ENCODE measurements around the gene STN1. TPM values are rescaled to one million over a fixed set of nuclear protein-coding genes. Genes with fewer than 3 reads are reported as not detected.

STN1 gene
- total and polyA plus RNA-seq, 2 of the 8 experiments (the other 6 are each of a cell fraction or from before 2014, with no cell fraction given) = 10.1 to 12.4 TPM

DNA sequence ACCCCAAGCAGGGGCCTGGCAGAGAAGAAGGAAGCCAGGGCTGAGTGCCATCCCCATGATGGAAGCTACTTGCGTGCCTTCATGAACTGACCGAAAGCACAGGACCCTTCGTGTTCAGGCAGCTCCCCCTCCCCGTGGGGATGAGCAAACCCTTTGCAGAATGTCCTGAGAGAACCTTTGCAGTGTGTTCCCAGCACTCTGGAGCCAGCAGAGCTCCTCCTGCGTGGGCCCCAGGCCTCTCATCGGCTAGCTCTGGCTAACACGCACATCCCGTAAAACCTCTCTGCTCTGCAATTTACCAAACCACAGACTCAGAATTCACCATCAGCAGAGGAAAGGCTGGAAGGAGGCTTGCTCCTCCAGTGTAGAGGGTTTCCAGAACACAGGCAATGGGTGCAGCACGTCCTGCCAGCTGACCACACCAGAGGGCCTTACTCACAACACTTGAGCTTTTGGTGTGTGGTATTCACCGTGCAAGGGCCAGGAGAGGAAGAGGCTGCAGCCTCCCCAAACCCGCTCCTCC is 65.7 kb downstream of the STN1 start:
- peaks cover 4 to 38% (median 31%) of the 10 kb centered on the region in 4 experiments; a peak in 6 of 7 replicates for H3K27me3 ChIP-seq (replicated peaks in 1 of 4; ENCODE audit: control insufficient read depth in 3 of 4, extremely low read depth in 1 of 4, insufficient read depth in 3 of 4, low read length in 3 of 4)
- peaks cover 15% of the 10 kb centered on the region for H3K23me2 ChIP-seq (ENCODE audit: low read depth, low read length)
- H4K5ac ChIP-seq (ENCODE audit: insufficient read length, low read depth, low read length) = no peak overlapping the region
- no peak overlapping the region for H3K27ac ChIP-seq (ENCODE audit: low read depth, low read length)
- no peaks in the 10 kb centered on the region for H3K36me3 ChIP-seq (ENCODE audit: control insufficient read depth in 2 of 4, insufficient read depth in 4 of 4, low read length in 3 of 4)
- no peak for TF ChIP-seq TBP (IDR thresholded peaks at IDR 0.05; ENCODE audit: low read depth, low read length)
- TF ChIP-seq CEBPB (IDR thresholded peaks at IDR 0.05; ENCODE audit: low read depth, low read length) = no peak
- no peak for TF ChIP-seq EP300 (IDR thresholded peaks at IDR 0.05; ENCODE audit: borderline replicate concordance in 1 of 2, low read depth in 2 of 2, low read length in 2 of 2)
- TF ChIP-seq BACH1 (IDR thresholded peaks at IDR 0.05; ENCODE audit: low read length) = no peak
- no peak for TF ChIP-seq MAFK (IDR thresholded peaks at IDR 0.05; ENCODE audit: low read depth, low read length)
- TF ChIP-seq RFX5 (IDR thresholded peaks at IDR 0.05; ENCODE audit: borderline replicate concordance, low read depth, low read length) = no peak
- no peak overlapping the region for H3K9ac ChIP-seq (replicated peaks in 1 of 4; ENCODE audit: extremely low read depth in 1 of 4, low read depth in 3 of 4, low read length in 3 of 4)
- H3K79me2 ChIP-seq (ENCODE audit: control insufficient read depth in 1 of 2, insufficient read depth in 2 of 2, low read length in 2 of 2) = no peaks in the 10 kb centered on the region
- 89% methylated on average over 11 of the region's 11 CpGs; no CpG with 5 or more reads in 1 of the 2 experiments for WGBS, 2 experiments (ENCODE audit: extremely low coverage in 1 of 2, insufficient coverage in 1 of 2, insufficient read length in 1 of 2, insufficient replicate concordance in 2 of 2, low coverage in 1 of 2, low lambda C conversion rate in 2 of 2, missing lambda C conversion rate in 1 of 2)
- H3K79me1 ChIP-seq (ENCODE audit: low read depth, low read length) = no peaks in the 10 kb centered on the region
- ChIA-PET POLR2A (ENCODE audit: partially characterized antibody) (interaction anchor here (1.0 to 1.3 kb wide), 4 partner anchors 15 to 152 kb away, joined by 3 to 4 read pairs (median 3); no protein-coding TSS in a partner anchor), CTCF (ENCODE audit: partially characterized antibody) (interaction anchor here (0.7 to 9.8 kb wide), 23 partner anchors 10 to 206 kb away, joined by 3 to 199 read pairs (median 4); no protein-coding TSS in a partner anchor)
- no peaks in the 10 kb centered on the region for H3K9me3 ChIP-seq (ENCODE audit: insufficient read depth in 2 of 2, low read depth in 1 of 2, low read length in 1 of 2)
- H3K4me3 ChIP-seq (ENCODE audit: extremely low read depth in 1 of 4, insufficient read depth in 2 of 4, low read depth in 3 of 4, low read length in 4 of 4) = no peak overlapping the region
- H3K56ac ChIP-seq (replicated peaks; ENCODE audit: insufficient read length, low read depth, low read length) = no peak overlapping the region
- no peak overlapping the region for H2BK20ac ChIP-seq (ENCODE audit: low read length)
- no peak overlapping the region for H3K4ac ChIP-seq (replicated peaks; ENCODE audit: insufficient read length, low read depth, low read length)
- H2BK5ac ChIP-seq (ENCODE audit: low read depth, low read length) = no peak overlapping the region
- H3K14ac ChIP-seq (ENCODE audit: insufficient read length) = no peak overlapping the region
- no peak overlapping the region for H4K91ac ChIP-seq (replicated peaks; ENCODE audit: insufficient read length, low read length)
- H3K23ac ChIP-seq (ENCODE audit: insufficient read length) = no peak overlapping the region
- H4K20me1 ChIP-seq (replicated peaks in 1 of 2; ENCODE audit: control insufficient read depth in 1 of 2, insufficient read depth in 2 of 2, low read length in 2 of 2) = no peaks in the 10 kb centered on the region
- no peak overlapping the region for H2BK120ac ChIP-seq (replicated peaks; ENCODE audit: low read depth, low read length)
- no peak overlapping the region for H4K8ac ChIP-seq (ENCODE audit: extremely low read depth, insufficient read depth, low read length)
- no peak overlapping the region; the same call in 1 of the 2 replicates for H2BK12ac ChIP-seq (ENCODE audit: low read depth, low read length)
- H3K4me2 ChIP-seq (ENCODE audit: insufficient read depth in 1 of 2, low read depth in 2 of 2, low read length in 2 of 2) = no peak overlapping the region
- no peak overlapping the region for H2AFZ ChIP-seq (ENCODE audit: low read length)
- H3K18ac ChIP-seq (ENCODE audit: extremely low read depth, low read length) = no peak overlapping the region
- FAIRE-seq (no peak), DNase-seq (ENCODE audit: low read depth in 1 of 2, low spot score in 2 of 2) (no peak)
- H2BK15ac ChIP-seq (ENCODE audit: low read length) = no peak overlapping the region
- H2AK5ac ChIP-seq (ENCODE audit: low read depth, low read length) = no peak overlapping the region
- H3K4me1 ChIP-seq (replicated peaks in 1 of 4; ENCODE audit: control insufficient read depth in 3 of 4, insufficient read depth in 4 of 4, low read length in 3 of 4) = peaks cover 5 to 12% (median 7%) of the 10 kb centered on the region in 4 experiments

Data from H1 (cell line).